Chondrocyte (in vitro differentiated cells): ENCODE results near the gene AKAP13. TPM values are rescaled to one million over a fixed set of nuclear protein-coding genes. Genes with fewer than 3 reads are reported as not detected.

Experiments used
- DNase-seq: peaks from one replicate; pipeline ENCODE4 v3.0.0; 2021; ENCODE audit warnings: mixed read lengths, low spot score
- H3K27ac Mint-ChIP-seq: one replicate; pipeline ENCODE4 v1.8.0; 2021; ENCODE audit warnings: mild to moderate bottlenecking, moderate library complexity, mixed read lengths; ENCODE audit not compliant: unreplicated experiment
- H3K27me3 Mint-ChIP-seq: 2 replicates; pipeline ENCODE4 v1.8.0; 2021; ENCODE audit warnings: low read depth, mixed read lengths
- H3K36me3 Mint-ChIP-seq: 2 replicates; pipeline ENCODE4 v1.8.0; 2021; ENCODE audit warnings: low read depth, mixed read lengths
- H3K4me1 Mint-ChIP-seq: 2 replicates; pipeline ENCODE4 v1.8.0; 2021; ENCODE audit warnings: low read depth, mild to moderate bottlenecking, mixed read lengths
- H3K4me3 Mint-ChIP-seq: one replicate; pipeline ENCODE4 v1.8.0; 2021; ENCODE audit warnings: mild to moderate bottlenecking, moderate library complexity, mixed read lengths; ENCODE audit not compliant: unreplicated experiment
- H3K9me3 Mint-ChIP-seq: 2 replicates; pipeline ENCODE4 v1.8.0; 2021; ENCODE audit warnings: low read depth, mixed read lengths
- total RNA-seq: library from RNA; stranded (reverse); gene quantifications from 3 replicates; pipeline ENCODE4 v1.2.1, GENCODE V29; 2021
- TF ChIP-seq, protein P1 (sequence below): fragments of 200-600 bp; sonication (generic); IDR thresholded peaks from 2 replicates; pipeline ENCODE4 v1.5.0; 2021; ENCODE audit warnings: antibody characterized with exemption, mild to moderate bottlenecking, moderate library complexity

Gene AKAP13
- total RNA-seq, 1 donor from 2014 or later, result 80.6 TPM

GRCh38 chr15:85445361-85445760 lies 65.0 kb downstream of the AKAP13 start:
- Mint-ChIP-seq H3K27me3 (no peaks in the 10 kb centered on the region), H3K9me3 (peaks cover 12% of the 10 kb centered on the region), H3K27ac (no peak overlapping the region), H3K4me1 (peaks cover 29% of the 10 kb centered on the region), H3K36me3 (peaks cover 5% of the 10 kb centered on the region), H3K4me3 (no peak overlapping the region)
- TF ChIP-seq, protein P1, sequence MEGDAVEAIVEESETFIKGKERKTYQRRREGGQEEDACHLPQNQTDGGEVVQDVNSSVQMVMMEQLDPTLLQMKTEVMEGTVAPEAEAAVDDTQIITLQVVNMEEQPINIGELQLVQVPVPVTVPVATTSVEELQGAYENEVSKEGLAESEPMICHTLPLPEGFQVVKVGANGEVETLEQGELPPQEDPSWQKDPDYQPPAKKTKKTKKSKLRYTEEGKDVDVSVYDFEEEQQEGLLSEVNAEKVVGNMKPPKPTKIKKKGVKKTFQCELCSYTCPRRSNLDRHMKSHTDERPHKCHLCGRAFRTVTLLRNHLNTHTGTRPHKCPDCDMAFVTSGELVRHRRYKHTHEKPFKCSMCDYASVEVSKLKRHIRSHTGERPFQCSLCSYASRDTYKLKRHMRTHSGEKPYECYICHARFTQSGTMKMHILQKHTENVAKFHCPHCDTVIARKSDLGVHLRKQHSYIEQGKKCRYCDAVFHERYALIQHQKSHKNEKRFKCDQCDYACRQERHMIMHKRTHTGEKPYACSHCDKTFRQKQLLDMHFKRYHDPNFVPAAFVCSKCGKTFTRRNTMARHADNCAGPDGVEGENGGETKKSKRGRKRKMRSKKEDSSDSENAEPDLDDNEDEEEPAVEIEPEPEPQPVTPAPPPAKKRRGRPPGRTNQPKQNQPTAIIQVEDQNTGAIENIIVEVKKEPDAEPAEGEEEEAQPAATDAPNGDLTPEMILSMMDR, result no peak
- DNase-seq, result no peak

DNA sequence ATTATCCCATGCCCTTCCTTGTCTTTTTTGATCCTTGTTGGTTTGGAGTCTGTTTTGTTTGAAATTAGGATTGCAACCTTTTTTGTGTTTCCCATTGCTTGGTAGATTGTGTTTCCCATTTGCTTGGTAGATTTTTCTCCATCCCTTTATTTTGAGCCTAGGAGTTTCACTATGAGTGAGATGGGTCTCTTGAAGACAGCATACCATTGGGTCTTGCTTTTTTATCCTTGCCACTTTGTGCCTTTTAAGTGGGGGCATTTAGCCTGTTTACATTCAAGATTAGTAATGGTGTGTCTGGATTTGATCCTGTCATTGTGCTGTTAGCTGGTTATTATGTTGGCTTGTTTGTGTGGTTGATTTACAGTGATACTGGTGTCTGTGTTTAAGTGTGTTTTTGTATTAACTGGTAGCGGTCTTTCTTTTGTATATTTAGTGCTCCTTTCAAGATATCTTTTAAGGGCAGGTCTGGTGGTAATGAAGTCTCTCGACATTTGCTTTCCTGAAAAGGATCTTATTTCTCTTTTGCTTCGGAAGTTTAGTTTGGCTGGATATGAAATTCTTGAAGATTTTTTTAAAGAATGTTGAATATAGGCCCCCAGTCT lies 70.8 kb downstream of the AKAP13 start:
- TF ChIP-seq, protein P1, result no peak
- DNase-seq, result no peak
- peaks cover 27% of the 10 kb centered on the region for H3K9me3 Mint-ChIP-seq
- no peak overlapping the region for H3K4me3 Mint-ChIP-seq
- peaks cover 27% of the 10 kb centered on the region for H3K4me1 Mint-ChIP-seq
- H3K27me3 Mint-ChIP-seq, result no peaks in the 10 kb centered on the region
- no peak overlapping the region for H3K27ac Mint-ChIP-seq
- H3K36me3 Mint-ChIP-seq, result peaks cover 14% of the 10 kb centered on the region

GRCh38 chr15:85452436-85452835 lies 72.0 kb downstream of the AKAP13 start:
- Mint-ChIP-seq H3K27ac (no peak overlapping the region), H3K36me3 (peaks cover 14% of the 10 kb centered on the region), H3K9me3 (peaks cover 26% of the 10 kb centered on the region), H3K4me1 (peaks cover 31% of the 10 kb centered on the region), H3K4me3 (no peak overlapping the region), H3K27me3 (no peaks in the 10 kb centered on the region)
- TF ChIP-seq, protein P1, result no peak
- DNase-seq, result no peak

- Mint-ChIP-seq H3K4me3 (no peak overlapping the region), H3K4me1 (peaks cover 33% of the 10 kb centered on the region), H3K27me3 (no peaks in the 10 kb centered on the region), H3K27ac (no peak overlapping the region), H3K9me3 (peaks cover 22% of the 10 kb centered on the region), H3K36me3 (peaks cover 14% of the 10 kb centered on the region)
- TF ChIP-seq, protein P1, result no peak
- DNase-seq, result no peak
Measured at GRCh38 chr15:85453144-85453872, 72.9 kb downstream of the AKAP13 start.

DNA sequence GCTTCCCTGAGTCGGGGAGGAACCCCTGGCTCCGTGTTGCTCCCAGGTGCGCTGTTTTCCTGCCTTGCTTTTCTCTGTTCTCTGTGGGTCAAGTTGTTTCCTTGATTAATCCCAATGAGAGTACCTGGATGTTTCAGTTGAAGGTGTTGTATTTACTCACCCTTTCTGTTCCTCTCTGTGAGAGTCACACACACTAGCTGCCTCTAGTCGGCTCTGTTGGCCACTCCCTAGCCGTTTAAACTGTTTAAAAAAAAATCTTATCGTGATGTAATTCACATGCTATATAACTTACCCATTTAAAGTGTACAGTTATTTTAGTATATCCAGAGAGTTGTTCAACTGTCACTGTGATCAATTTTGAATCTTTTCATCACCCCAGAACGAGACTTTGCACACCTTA lies 74.0 kb downstream of the AKAP13 start:
- Mint-ChIP-seq H3K27ac (no peak overlapping the region), H3K9me3 (peaks cover 22% of the 10 kb centered on the region), H3K27me3 (no peaks in the 10 kb centered on the region), H3K4me1 (peaks cover 39% of the 10 kb centered on the region), H3K4me3 (no peak overlapping the region), H3K36me3 (peaks cover 14% of the 10 kb centered on the region)
- DNase-seq, result no peak
- TF ChIP-seq, protein P1, result no peak
